ENCODE data around the gene KRT10.

Gene KRT10

GRCh38 chr17:40822132-40822812, at the start of gene KRT10:
Gene KRT10, minus strand, starts transcription at chr17:40822614. Its CDS starts 29 bp downstream, at chr17:40822585.
- no peak for TF ChIP-seq CTCF (IDR thresholded peaks at IDR 0.05; ENCODE audit: low read depth, low read length, missing control alignments)
- no peak for DNase-seq (ENCODE audit: low read depth)
- no peak within 1 kb of the TSS for H3K4me3 ChIP-seq (ENCODE audit: low read depth, low read length)

- no peak for DNase-seq (ENCODE audit: low read depth)
- TF ChIP-seq CTCF (IDR thresholded peaks at IDR 0.05; ENCODE audit: low read depth, low read length, missing control alignments): no peak
- H3K4me3 ChIP-seq (ENCODE audit: low read depth, low read length): no peak overlapping the region
Observed at GRCh38 chr17:40871316-40871715, 48.9 kb upstream of the KRT10 start.

- no peak for DNase-seq (ENCODE audit: low read depth)
Observed at GRCh38 chr17:40870136-40870535, 47.7 kb upstream of the KRT10 start.

GRCh38 chr17:40866838-40867237, 44.4 kb upstream of the KRT10 start, which contains the start of gene KRT12:
Gene KRT12, minus strand, starts transcription at chr17:40867223. Its CDS starts 37 bp downstream, at chr17:40867186.
- DNase-seq (ENCODE audit: low read depth): no peak
- no peak within 1 kb of the TSS for H3K4me3 ChIP-seq (ENCODE audit: low read depth, low read length)
- TF ChIP-seq CTCF (IDR thresholded peaks at IDR 0.05; ENCODE audit: low read depth, low read length, missing control alignments): no peak

More at GRCh38 chr17:40870136-40870535, 47.7 kb upstream of the KRT10 start:
- no peak overlapping the region for H3K4me3 ChIP-seq (ENCODE audit: low read depth, low read length)
- no peak for TF ChIP-seq CTCF (IDR thresholded peaks at IDR 0.05; ENCODE audit: low read depth, low read length, missing control alignments)

GRCh38 chr17:40864661-40865390, 42.4 kb upstream of the KRT10 start:
- H3K4me3 ChIP-seq (ENCODE audit: low read depth, low read length): no peak overlapping the region
- no peak for DNase-seq (ENCODE audit: low read depth)
- no peak for TF ChIP-seq CTCF (IDR thresholded peaks at IDR 0.05; ENCODE audit: low read depth, low read length, missing control alignments)

- H3K4me3 ChIP-seq (ENCODE audit: low read depth, low read length): no peak overlapping the region
- peak; percentile 42 for TF ChIP-seq CTCF (IDR thresholded peaks at IDR 0.05; ENCODE audit: low read depth, low read length, missing control alignments)
- DNase-seq (ENCODE audit: low read depth): no peak
Observed at GRCh38 chr17:40862985-40863733, 40.7 kb upstream of the KRT10 start.

Data from GM12864 (cell line).